Effector memory CD8-positive, alpha-beta T cell (primary cell): ENCODE results near the gene TACR1.
"Not testable (repeated sequence)": the region's sequence is repeated elsewhere in the genome, so short reads cannot be mapped to it uniquely, and the experiment has no call there.

ENCODE experiments used
- ATAC-seq: fragments of 150-1000 bp; cut with Tn5 transposase; replicated peaks from 2 replicates; pipeline ENCODE4 v1.10.0; 2021; ENCODE audit warnings: mild to moderate bottlenecking, moderate library complexity
- DNase-seq, 3 experiments: peaks; one replicate each; pipeline ENCODE4 v3.0.0; 2021
- H3K27ac Mint-ChIP-seq, 2 donors: one replicate each; pipeline ENCODE4 v1.8.0; 2022; ENCODE audit warnings: mild to moderate bottlenecking in 2 of 2, mixed read lengths in 2 of 2, moderate library complexity in 2 of 2
- H3K27me3 Mint-ChIP-seq, 2 donors: one replicate each; pipeline ENCODE4 v1.8.0; 2022; ENCODE audit warnings: mixed read lengths in 2 of 2
- H3K36me3 Mint-ChIP-seq: one replicate; pipeline ENCODE4 v1.8.0; 2022; ENCODE audit warnings: mild to moderate bottlenecking, moderate library complexity, mixed read lengths; ENCODE audit not compliant: insufficient read depth
- H3K4me1 Mint-ChIP-seq, 2 donors: one replicate each; pipeline ENCODE4 v1.8.0; 2022; ENCODE audit warnings: low read depth in 2 of 2, mixed read lengths in 2 of 2
- H3K4me3 Mint-ChIP-seq, 2 donors: one replicate each; pipeline ENCODE4 v1.8.0; 2022; ENCODE audit warnings: mild to moderate bottlenecking in 2 of 2, mixed read lengths in 2 of 2, moderate library complexity in 2 of 2
- H3K9me3 Mint-ChIP-seq, 2 donors: one replicate each; pipeline ENCODE4 v1.8.0; 2022; ENCODE audit warnings: mixed read lengths in 2 of 2
- total RNA-seq, 9 experiments: gene quantifications; one replicate each; lab custom pipeline; 2026; lab: John Stamatoyannopoulos, UW

Gene TACR1
- 0 to 0.10 (median 0) reads per million in 9 experiments for total RNA-seq

- Mint-ChIP-seq H3K27me3 (peaks cover 50 to 68% of the 10 kb centered on the region in 2 donors), H3K9me3 (no peaks in the 10 kb centered on the region), H3K4me3 (peak within 1 kb of the TSS; percentile 16 to 17), H3K36me3 (no peaks in the 10 kb centered on the region), H3K4me1 (no peaks in the 10 kb centered on the region), H3K27ac (no peak within 1 kb of the TSS)
- ATAC-seq (peak; percentile 54), DNase-seq (peak in 2 of 3 experiments; percentile 9 to 22)
Measured at GRCh38 chr2:75199428-75200011, at the start of gene TACR1. TACR1 (minus strand) TSS chr2:75199520; CDS start chr2:75198934, 586 bp downstream.

GRCh38 chr2:75248581-75248980 lies 49.3 kb upstream of the TACR1 start:
- not testable (repeated sequence) for H3K9me3 Mint-ChIP-seq, H3K4me3 Mint-ChIP-seq, H3K36me3 Mint-ChIP-seq, H3K4me1 Mint-ChIP-seq, ATAC-seq, DNase-seq, H3K27ac Mint-ChIP-seq, H3K27me3 Mint-ChIP-seq

DNA sequence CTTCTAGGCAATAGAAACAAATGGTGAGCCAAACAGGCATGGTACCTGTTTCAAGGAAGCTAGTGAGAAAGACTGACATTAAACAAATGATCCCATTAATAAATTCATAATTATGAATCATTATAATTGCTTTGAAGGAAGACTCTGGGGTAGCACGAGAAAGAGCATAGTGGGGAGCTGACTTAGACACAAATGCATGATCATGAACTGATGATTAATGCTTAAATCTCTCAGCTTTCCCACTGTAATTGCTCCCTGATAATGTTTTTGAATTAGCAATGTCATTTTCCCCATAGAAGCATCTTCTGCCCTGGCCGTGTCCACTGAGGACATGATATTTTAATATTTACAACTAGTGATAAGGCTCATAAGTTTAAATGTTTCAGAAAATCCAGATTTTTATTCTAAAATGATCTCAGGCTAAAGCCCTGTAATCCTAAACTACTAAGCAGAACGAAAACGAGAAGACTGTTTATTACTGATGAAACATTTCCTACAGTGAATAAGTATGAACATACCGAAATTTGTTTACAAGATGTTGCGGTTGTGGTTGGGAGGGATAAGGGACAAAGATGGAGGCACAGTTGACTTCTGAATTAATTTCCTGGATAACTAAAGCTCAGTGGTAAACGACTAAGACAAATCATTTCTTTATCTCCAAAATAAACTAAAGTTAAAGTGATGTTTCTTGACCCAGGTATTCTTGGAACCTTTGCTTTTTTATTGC lies 47.3 kb upstream of the TACR1 start:
- ATAC-seq (no peak), DNase-seq (no peak)
- Mint-ChIP-seq H3K4me1 (no peaks in the 10 kb centered on the region), H3K27ac (no peak overlapping the region), H3K27me3 (no peaks in the 10 kb centered on the region), H3K4me3 (no peak overlapping the region), H3K36me3 (no peaks in the 10 kb centered on the region), H3K9me3 (peaks cover 2 to 7% of the 10 kb centered on the region in 2 donors)

DNA sequence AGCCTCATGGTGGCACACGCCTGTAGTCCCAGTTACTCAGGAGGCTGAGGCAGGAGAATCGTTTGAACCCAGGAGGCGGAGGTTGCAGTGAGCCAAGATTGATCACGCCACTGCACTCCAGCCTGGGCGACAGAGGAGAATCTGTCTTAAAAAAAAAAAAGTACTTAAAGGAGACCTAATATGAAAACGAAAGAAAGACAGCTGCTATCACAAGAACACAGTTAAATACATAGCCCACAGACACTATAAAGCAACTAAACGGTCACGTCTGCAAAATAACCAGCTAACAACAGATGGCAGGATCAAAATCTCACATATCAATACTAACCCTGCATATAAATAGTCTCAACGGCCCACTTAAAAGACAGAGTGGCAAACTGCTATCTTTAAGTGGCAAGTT lies 43.9 kb upstream of the TACR1 start:
- no peak overlapping the region for H3K27ac Mint-ChIP-seq
- no peak overlapping the region for H3K4me3 Mint-ChIP-seq
- DNase-seq = no peak
- no peak for ATAC-seq
- H3K9me3 Mint-ChIP-seq = peaks cover 0 to 2% of the 10 kb centered on the region in 2 donors
- H3K27me3 Mint-ChIP-seq = peaks cover 0 to 4% of the 10 kb centered on the region in 2 donors
- H3K4me1 Mint-ChIP-seq = no peaks in the 10 kb centered on the region
- no peaks in the 10 kb centered on the region for H3K36me3 Mint-ChIP-seq

GRCh38 chr2:75241696-75242095 lies 42.4 kb upstream of the TACR1 start:
- H3K27ac Mint-ChIP-seq = no peak overlapping the region
- H3K27me3 Mint-ChIP-seq = peaks cover 0 to 4% of the 10 kb centered on the region in 2 donors
- DNase-seq (no peak), ATAC-seq (no peak)
- H3K36me3 Mint-ChIP-seq = no peaks in the 10 kb centered on the region
- peaks cover 0 to 2% of the 10 kb centered on the region in 2 donors for H3K9me3 Mint-ChIP-seq
- no peak overlapping the region for H3K4me3 Mint-ChIP-seq
- H3K4me1 Mint-ChIP-seq = no peaks in the 10 kb centered on the region

- H3K27me3 Mint-ChIP-seq = peaks cover 7 to 14% of the 10 kb centered on the region in 2 donors
- peaks cover 5 to 12% of the 10 kb centered on the region in 2 donors for H3K9me3 Mint-ChIP-seq
- DNase-seq = no peak
- H3K4me3 Mint-ChIP-seq = no peak overlapping the region
- ATAC-seq = no peak
- H3K27ac Mint-ChIP-seq = no peak overlapping the region
- H3K4me1 Mint-ChIP-seq = no peaks in the 10 kb centered on the region
- H3K36me3 Mint-ChIP-seq = no peaks in the 10 kb centered on the region
Measured at GRCh38 chr2:75238670-75239330, 39.5 kb upstream of the TACR1 start.

DNA sequence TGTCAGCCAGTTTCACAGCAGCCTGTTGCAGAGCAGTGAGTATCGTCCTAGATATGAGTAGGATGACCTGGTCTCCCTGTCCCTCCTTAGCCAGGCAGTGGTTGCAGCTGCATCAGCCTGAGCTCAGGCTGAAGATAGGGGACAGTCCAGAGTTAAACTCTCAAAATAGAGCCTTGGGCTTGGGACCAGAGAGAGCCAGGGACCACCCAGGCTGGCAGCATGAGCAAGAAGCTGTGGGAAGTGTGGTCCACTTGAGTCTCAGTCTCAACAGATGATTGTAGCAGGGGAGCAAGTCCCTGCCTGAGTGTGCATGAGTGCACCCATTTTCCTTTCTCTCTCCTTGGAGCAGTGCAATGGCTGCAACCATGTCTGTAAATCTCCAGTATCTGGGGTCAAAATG lies 38.0 kb upstream of the TACR1 start:
- H3K27ac Mint-ChIP-seq = no peak overlapping the region
- DNase-seq (no peak), ATAC-seq (no peak)
- no peaks in the 10 kb centered on the region for H3K4me1 Mint-ChIP-seq
- H3K36me3 Mint-ChIP-seq = no peaks in the 10 kb centered on the region
- peaks cover 3 to 25% of the 10 kb centered on the region in 2 donors for H3K9me3 Mint-ChIP-seq
- peaks cover 7 to 14% of the 10 kb centered on the region in 2 donors for H3K27me3 Mint-ChIP-seq
- H3K4me3 Mint-ChIP-seq = no peak overlapping the region

DNA sequence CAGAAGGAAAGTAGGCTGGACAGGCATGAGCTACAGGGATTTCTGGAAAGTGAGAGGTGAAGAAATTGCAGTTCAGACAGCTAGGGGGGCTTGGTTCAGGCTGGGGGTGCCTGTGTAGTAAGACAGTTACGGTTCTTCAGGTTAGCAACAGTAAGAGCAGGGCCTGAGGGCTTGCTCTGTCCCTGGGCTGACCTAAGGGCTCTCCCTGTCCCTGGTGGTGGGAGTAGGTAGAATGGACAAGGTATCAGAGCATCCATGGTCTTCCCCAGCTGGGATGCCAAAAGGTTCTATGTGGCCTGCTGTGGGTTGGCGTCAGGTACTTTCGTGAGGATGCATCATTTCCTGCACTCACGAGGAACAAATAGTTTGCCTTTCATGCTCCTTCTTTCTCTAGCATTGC lies 34.6 kb upstream of the TACR1 start:
- H3K27ac Mint-ChIP-seq = no peak overlapping the region
- no peaks in the 10 kb centered on the region for H3K4me1 Mint-ChIP-seq
- no peak for ATAC-seq
- no peak overlapping the region for H3K4me3 Mint-ChIP-seq
- DNase-seq = no peak
- H3K36me3 Mint-ChIP-seq = no peaks in the 10 kb centered on the region
- peaks cover 3 to 25% of the 10 kb centered on the region in 2 donors for H3K9me3 Mint-ChIP-seq
- H3K27me3 Mint-ChIP-seq = peaks cover 7 to 10% of the 10 kb centered on the region in 2 donors

GRCh38 chr2:75226617-75227016 lies 27.3 kb upstream of the TACR1 start:
- Mint-ChIP-seq H3K36me3 (no peaks in the 10 kb centered on the region), H3K4me3 (no peak overlapping the region), H3K27ac (no peak overlapping the region), H3K27me3 (peaks cover 0 to 11% of the 10 kb centered on the region in 2 donors), H3K9me3 (no peaks in the 10 kb centered on the region), H3K4me1 (no peaks in the 10 kb centered on the region)
- ATAC-seq (no peak), DNase-seq (no peak)

GRCh38 chr2:75226099-75226498 lies 26.8 kb upstream of the TACR1 start:
- no peak overlapping the region for H3K27ac Mint-ChIP-seq
- no peaks in the 10 kb centered on the region for H3K9me3 Mint-ChIP-seq
- DNase-seq = no peak
- ATAC-seq = no peak
- H3K4me1 Mint-ChIP-seq = no peaks in the 10 kb centered on the region
- no peak overlapping the region for H3K4me3 Mint-ChIP-seq
- peaks cover 0 to 13% of the 10 kb centered on the region in 2 donors for H3K27me3 Mint-ChIP-seq
- no peaks in the 10 kb centered on the region for H3K36me3 Mint-ChIP-seq

- Mint-ChIP-seq H3K27me3 (peaks cover 5 to 13% of the 10 kb centered on the region in 2 donors), H3K27ac (no peak overlapping the region), H3K4me3 (no peak overlapping the region), H3K9me3 (no peaks in the 10 kb centered on the region), H3K36me3 (no peaks in the 10 kb centered on the region), H3K4me1 (no peaks in the 10 kb centered on the region)
- ATAC-seq (no peak), DNase-seq (no peak)
Measured at GRCh38 chr2:75224636-75225094, 25.3 kb upstream of the TACR1 start.

DNA sequence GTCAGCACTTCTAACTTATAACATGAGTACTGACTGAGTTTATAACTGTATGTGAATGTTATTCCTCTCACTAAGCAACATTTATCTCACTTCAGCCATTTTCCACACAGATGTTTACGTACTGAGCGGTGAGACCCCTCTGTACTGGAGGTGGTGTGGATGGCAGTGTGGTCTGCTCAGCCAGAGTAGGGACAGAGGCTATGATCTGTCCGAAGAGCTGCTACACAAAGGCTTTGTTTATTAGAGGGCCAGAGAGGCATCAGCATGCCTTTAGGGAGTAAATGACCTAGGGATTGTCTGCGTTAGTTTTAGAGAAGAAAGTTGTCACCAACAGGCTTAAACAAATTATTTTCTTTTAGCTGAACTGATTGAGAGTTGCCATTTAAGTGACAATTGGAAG lies 23.2 kb upstream of the TACR1 start:
- DNase-seq (no peak), ATAC-seq (no peak)
- peaks cover 14 to 30% of the 10 kb centered on the region in 2 donors for H3K27me3 Mint-ChIP-seq
- H3K27ac Mint-ChIP-seq = no peak overlapping the region
- no peaks in the 10 kb centered on the region for H3K4me1 Mint-ChIP-seq
- peaks cover 0 to 11% of the 10 kb centered on the region in 2 donors for H3K9me3 Mint-ChIP-seq
- no peaks in the 10 kb centered on the region for H3K36me3 Mint-ChIP-seq
- no peak overlapping the region for H3K4me3 Mint-ChIP-seq

- Mint-ChIP-seq H3K27me3 (peaks cover 20 to 34% of the 10 kb centered on the region in 2 donors), H3K9me3 (peaks cover 0 to 11% of the 10 kb centered on the region in 2 donors), H3K27ac (no peak overlapping the region), H3K36me3 (no peaks in the 10 kb centered on the region), H3K4me1 (no peaks in the 10 kb centered on the region), H3K4me3 (no peak overlapping the region)
- ATAC-seq (no peak), DNase-seq (no peak)
Measured at GRCh38 chr2:75221862-75222261, 22.5 kb upstream of the TACR1 start.
